Cardiac fibroblast (primary cell): ENCODE results near the gene CA7.

Experiments
- DNase-seq, 2 donors: peaks; one replicate each; pipeline versions ENCODE4 v3.0.0 to v3.0.0-alpha.2; 2010; ENCODE audit warnings: low read depth in 2 of 2
- H3K4me3 ChIP-seq, 2 donors: replicated peaks in 1 of 2; 1 replicate in 1 of 2; 2 replicates in 1 of 2; pipeline ENCODE4 v1.5.1; 2011; ENCODE audit warnings: low read depth in 2 of 2, low read length in 2 of 2, mild to moderate bottlenecking in 2 of 2, moderate library complexity in 1 of 2
- TF ChIP-seq, protein P1 (sequence below): IDR thresholded peaks from one replicate; pipeline ENCODE4 v1.5.1; 2011; ENCODE audit warnings: low read depth, mild to moderate bottlenecking, low read length, inconsistent platforms

CA7 gene

DNA sequence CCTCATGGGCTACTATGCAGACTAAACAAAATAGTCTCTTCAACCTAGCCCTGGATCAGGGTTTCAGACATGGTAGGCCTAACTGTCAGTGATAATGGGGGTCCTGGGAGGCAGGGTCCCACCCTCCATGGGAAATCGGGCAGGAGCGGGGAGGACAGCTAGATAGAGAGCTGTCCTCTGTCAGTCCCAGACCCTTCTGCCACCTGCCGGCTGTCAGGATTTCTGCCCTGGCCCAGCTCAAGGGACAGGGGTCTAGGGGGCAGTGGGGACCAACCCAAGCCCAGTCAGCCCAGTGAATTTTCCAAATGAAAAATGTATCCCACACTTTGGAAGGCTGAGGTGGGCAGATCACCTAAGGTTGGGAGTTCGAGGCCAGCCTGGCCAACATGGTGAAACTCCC, 5.3 kb downstream of the CA7 start:
- DNase-seq: no peak
- TF ChIP-seq, protein P1, sequence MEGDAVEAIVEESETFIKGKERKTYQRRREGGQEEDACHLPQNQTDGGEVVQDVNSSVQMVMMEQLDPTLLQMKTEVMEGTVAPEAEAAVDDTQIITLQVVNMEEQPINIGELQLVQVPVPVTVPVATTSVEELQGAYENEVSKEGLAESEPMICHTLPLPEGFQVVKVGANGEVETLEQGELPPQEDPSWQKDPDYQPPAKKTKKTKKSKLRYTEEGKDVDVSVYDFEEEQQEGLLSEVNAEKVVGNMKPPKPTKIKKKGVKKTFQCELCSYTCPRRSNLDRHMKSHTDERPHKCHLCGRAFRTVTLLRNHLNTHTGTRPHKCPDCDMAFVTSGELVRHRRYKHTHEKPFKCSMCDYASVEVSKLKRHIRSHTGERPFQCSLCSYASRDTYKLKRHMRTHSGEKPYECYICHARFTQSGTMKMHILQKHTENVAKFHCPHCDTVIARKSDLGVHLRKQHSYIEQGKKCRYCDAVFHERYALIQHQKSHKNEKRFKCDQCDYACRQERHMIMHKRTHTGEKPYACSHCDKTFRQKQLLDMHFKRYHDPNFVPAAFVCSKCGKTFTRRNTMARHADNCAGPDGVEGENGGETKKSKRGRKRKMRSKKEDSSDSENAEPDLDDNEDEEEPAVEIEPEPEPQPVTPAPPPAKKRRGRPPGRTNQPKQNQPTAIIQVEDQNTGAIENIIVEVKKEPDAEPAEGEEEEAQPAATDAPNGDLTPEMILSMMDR: no peak
- H3K4me3 ChIP-seq: no peak overlapping the region

DNA sequence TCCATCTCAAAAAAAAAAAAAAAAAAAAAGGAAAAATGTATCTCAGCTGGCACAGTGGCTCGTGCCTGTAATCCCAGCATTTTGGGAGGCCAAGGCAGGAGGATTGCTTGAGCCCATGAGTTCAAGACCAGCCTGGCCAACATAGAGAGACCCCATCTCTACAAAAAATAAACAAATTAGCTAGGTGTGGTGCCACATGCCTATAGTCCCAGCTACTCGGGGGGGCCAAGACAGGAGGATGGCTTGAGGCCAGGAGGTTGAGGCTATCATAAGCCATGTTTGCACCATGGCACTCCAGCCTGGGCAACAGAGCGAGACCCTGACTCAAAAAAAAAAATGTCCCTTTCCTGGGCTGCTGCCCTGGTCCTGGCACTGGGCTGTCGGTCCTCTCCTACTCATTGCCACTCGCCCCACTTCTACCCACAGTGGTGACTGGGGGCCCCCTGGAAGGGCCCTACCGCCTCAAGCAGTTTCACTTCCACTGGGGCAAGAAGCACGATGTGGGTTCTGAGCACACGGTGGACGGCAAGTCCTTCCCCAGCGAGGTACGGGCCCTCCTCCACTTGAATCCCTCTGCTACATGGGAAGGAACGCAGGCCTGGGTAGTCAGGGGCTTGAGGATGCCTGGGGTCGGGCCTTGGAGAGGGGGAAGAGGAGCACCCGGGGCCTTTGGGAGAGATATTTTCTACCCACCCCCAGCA, 6.1 kb downstream of the CA7 start:
- H3K4me3 ChIP-seq: no peak overlapping the region
- DNase-seq: no peak
- TF ChIP-seq, protein P1: no peak

DNA sequence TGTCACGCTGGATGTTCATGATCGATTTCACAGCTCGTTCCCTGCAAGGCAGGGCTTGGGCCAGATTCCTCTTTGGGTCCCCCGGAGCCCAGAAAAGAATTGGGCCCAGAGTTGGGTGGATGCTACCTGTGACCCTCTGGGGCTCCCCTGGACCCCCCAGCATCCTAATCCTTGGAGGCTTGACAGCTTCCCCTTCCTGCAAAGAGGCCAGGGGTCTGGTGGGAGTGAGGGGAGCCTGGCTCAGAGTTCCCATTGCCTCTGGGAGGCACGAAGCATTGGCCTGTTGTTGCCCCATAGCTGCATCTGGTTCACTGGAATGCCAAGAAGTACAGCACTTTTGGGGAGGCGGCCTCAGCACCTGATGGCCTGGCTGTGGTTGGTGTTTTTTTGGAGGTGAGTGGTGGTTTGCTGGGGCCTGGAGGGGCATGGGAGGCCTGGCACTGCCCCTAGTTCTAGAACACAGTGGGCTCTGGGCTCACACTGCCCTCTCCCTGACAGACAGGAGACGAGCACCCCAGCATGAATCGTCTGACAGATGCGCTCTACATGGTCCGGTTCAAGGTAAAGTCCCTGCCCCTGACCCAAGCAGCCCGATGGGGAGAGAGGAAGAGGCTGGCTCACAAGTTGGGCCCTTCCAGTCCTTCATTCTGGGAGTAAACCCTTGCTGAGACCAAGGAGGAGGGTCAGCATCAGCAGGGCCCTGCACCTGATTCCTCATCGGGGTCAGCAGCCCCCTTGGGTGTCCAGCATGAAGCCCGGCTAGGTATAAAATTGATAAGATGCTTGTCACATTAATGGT, 7.2 kb downstream of the CA7 start:
- no peak for DNase-seq
- H3K4me3 ChIP-seq: no peak overlapping the region
- TF ChIP-seq, protein P1: no peak

DNA sequence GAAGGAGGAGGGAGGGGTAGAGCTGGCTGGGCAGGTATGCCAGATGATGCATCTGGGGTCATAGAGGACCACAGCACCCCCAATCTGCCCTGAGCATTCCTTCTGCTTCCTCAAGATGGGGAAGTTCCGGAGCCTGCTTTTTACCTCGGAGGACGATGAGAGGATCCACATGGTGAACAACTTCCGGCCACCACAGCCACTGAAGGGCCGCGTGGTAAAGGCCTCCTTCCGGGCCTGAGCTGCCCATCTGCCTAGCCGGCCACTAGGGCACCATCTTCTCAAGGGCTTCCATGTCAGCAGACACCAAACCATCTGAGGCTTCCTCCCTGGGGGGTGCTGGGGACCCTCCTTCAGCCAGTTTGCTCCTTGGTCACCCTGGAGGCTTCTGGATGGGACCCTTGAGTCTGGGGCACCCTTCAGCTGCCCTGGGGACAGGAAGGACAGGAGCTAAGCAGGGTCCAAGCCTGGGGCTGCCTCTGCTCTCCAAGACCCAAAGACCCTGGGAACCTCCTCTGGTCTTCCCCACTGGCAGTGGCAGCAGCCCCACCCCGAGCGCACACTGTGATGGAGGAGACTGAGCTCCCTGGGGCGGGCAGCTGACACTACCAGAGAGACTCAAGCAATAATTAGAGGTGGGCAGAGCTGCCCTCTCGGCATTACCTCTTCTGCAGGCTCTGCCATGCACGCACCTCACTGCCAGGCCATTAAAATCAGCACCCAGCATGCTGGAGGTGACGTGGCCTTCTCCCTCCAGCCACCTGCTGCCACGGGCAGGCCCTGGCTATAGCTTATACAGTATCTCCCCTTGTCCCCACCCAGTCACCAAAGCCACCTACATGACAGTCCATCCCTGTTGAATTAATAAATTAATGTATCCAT, 9.3 kb downstream of the CA7 start:
- H3K4me3 ChIP-seq: no peak overlapping the region
- DNase-seq: no peak
- TF ChIP-seq, protein P1: no peak

DNA sequence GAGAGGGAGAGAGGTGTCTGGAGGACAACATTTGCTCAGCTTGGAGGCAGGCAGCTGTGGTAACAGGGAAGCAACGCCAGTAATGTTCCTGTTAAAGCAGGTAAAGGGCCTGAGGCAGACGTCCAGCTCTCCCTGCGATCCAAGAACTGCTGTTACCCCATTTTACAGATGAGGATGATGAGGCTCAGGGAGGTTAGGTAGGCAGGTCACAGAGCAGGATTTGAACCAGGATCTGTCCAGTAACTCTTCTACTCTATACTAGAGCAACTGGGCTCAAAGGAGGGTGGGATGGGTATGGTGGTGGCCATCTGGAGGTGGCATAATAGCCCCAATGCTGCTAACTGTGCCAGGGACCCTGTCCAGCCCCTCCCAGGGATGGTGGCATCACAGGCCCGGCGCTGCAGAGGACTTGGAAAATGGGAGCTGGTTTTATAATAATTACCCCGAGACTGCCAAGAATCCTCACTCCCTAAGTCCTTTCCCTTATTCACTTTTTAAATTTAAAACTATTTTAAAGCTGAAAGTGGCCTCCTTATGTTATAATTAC, 12.0 kb downstream of the CA7 start:
- no peak for DNase-seq
- TF ChIP-seq, protein P1: no peak
- no peak overlapping the region for H3K4me3 ChIP-seq

DNA sequence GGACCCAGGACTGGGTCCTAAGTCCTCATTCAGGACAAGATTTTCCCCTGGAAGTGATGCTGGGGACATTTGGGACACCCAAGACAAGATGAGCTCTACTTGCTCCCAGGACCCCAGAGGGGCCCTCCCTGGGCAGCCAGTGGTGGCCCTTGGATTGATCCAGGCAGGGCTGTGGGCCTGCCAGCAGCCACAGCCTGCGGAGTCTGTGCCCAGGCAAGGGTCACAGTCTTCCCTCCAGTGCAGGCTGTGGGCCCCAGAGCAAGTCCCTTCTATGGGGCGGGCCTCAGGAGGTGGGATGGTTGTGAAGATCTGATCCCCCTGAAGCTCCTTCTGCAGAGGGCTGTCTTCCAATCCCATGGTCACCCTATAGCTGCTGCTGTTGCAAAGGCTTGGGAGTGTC, 12.6 kb downstream of the CA7 start:
- no peak for DNase-seq
- TF ChIP-seq, protein P1: no peak

More for the DNA sequence above, 12.6 kb downstream of the CA7 start:
- no peak overlapping the region for H3K4me3 ChIP-seq
